ENCODE data around the gene INPP5J. TPM values are rescaled to one million over a fixed set of nuclear protein-coding genes. Genes with fewer than 3 reads are reported as not detected.
"Not testable (repeated sequence)": the region's sequence is repeated elsewhere in the genome, so short reads cannot be mapped to it uniquely, and the experiment has no call there.

INPP5J gene
- total RNA-seq, result 10 to 100 TPM; 21.3 to 44.0 (median 24.1) TPM
- long read RNA-seq, donor 1, partial matches to known transcripts, result 14 of 15 reads
- long read RNA-seq, donor 1, other reads (novel, unspliced or antisense), result 1 of 15 reads
- long read RNA-seq, donor 2, partial matches to known transcripts, result 1 of 2 reads
- long read RNA-seq, donor 2, other reads (novel, unspliced or antisense), result 0 of 2 reads

GRCh38 chr22:31122532-31123291 lies at the start of gene INPP5J:
INPP5J (plus strand) TSS chr22:31122966; CDS start chr22:31123015, 49 bp downstream.
- intact Hi-C loops (cut with DNase I, micrococcal nuclease), result no loop called here
- H3K4me3 ChIP-seq, result peak within 1 kb of the TSS; percentile 25
- H3K36me3 ChIP-seq (ENCODE audit: low read depth), result no peaks in the 10 kb centered on the region
- ATAC-seq, result peak; percentile 92
- H3K9me3 ChIP-seq, result no peaks in the 10 kb centered on the region
- H3K4me1 ChIP-seq (ENCODE audit: low read depth), result peaks cover 10% of the 10 kb centered on the region
- TF ChIP-seq CTCF (IDR thresholded peaks at IDR 0.05), result no peak
- peak; percentile 79 to 83 (median 83) for DNase-seq

DNA sequence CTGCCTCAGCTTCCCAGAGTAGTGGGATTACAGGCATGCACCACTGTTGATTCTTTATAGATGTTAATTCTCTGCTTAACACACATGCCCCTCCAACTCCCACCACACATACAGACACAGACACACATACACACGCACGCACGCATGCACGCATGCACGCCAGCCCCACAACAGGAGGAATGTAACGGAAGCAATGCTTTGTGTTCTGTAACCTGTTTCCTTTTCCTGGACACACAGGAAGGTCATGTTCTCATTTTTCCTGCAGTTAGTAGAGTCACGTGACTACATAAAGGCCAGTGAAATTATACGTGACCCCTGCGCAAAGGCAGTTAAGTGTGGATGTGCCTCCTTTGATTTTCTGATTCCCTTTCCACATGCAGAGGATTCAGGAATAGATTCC lies 49.6 kb upstream of the INPP5J start:
- H3K36me3 ChIP-seq (ENCODE audit: low read depth); H3K9me3 ChIP-seq; DNase-seq; intact Hi-C loops (cut with DNase I, micrococcal nuclease); H3K4me1 ChIP-seq (ENCODE audit: low read depth); ATAC-seq; H3K4me3 ChIP-seq: not testable (repeated sequence)

- intact Hi-C loops (cut with DNase I, micrococcal nuclease), result not testable (repeated sequence)
Measured at GRCh38 chr22:31073545-31074145, 49.1 kb upstream of the INPP5J start.

GRCh38 chr22:31075961-31076360 lies 46.8 kb upstream of the INPP5J start:
- H3K4me3 ChIP-seq, result no peak overlapping the region
- DNase-seq, result peak; percentile 68 to 85 (median 72)
- H3K36me3 ChIP-seq (ENCODE audit: low read depth), result no peaks in the 10 kb centered on the region
- TF ChIP-seq CTCF (IDR thresholded peaks at IDR 0.05), result no peak
- no peaks in the 10 kb centered on the region for H3K9me3 ChIP-seq
- peaks cover 24% of the 10 kb centered on the region for H3K4me1 ChIP-seq (ENCODE audit: low read depth)
- intact Hi-C loops (cut with DNase I, micrococcal nuclease), result no loop called here
- ATAC-seq, result peak; percentile 6

More at GRCh38 chr22:31073545-31074145, 49.1 kb upstream of the INPP5J start:
- not testable (repeated sequence) for DNase-seq; ATAC-seq; H3K9me3 ChIP-seq; H3K36me3 ChIP-seq (ENCODE audit: low read depth); H3K4me1 ChIP-seq (ENCODE audit: low read depth); H3K4me3 ChIP-seq

DNA sequence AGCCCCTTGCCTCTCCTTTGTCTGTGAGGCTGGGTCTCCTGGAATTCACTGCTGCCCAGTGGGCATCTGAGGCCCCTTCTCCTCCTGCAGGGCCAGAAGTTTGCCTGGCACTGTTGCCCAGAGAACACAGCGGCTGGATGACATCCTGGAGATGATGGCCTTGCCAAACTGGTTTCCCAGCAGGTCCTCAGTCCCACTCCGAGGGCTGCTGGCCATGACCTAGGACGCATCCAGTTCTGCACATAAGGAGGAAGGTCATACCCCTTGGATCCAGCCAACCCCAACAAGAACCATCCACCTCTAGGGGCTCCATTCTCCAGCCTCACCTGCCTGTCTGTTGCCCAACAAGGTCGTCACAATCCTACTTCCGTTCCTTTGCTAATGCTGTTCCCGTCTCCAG lies 45.1 kb upstream of the INPP5J start:
- Histone ChIP-seq H3K36me3 (ENCODE audit: low read depth) (no peaks in the 10 kb centered on the region), H3K4me3 (no peak overlapping the region), H3K9me3 (no peaks in the 10 kb centered on the region), H3K4me1 (ENCODE audit: low read depth) (peaks cover 29% of the 10 kb centered on the region)
- intact Hi-C loops (cut with DNase I, micrococcal nuclease), result no loop called here
- no peak for ATAC-seq
- no peak for DNase-seq
- no peak for TF ChIP-seq CTCF (IDR thresholded peaks at IDR 0.05)

- intact Hi-C loops (cut with DNase I, micrococcal nuclease); H3K36me3 ChIP-seq (ENCODE audit: low read depth); H3K9me3 ChIP-seq; H3K4me3 ChIP-seq: not testable (repeated sequence)
- ATAC-seq (peak; percentile 18), DNase-seq (peak in 2 of 3 donors; percentile 66 to 71)
- H3K4me1 ChIP-seq (ENCODE audit: low read depth), result peaks cover 36% of the 10 kb centered on the region
Measured at GRCh38 chr22:31078389-31078788, 44.4 kb upstream of the INPP5J start.

DNA sequence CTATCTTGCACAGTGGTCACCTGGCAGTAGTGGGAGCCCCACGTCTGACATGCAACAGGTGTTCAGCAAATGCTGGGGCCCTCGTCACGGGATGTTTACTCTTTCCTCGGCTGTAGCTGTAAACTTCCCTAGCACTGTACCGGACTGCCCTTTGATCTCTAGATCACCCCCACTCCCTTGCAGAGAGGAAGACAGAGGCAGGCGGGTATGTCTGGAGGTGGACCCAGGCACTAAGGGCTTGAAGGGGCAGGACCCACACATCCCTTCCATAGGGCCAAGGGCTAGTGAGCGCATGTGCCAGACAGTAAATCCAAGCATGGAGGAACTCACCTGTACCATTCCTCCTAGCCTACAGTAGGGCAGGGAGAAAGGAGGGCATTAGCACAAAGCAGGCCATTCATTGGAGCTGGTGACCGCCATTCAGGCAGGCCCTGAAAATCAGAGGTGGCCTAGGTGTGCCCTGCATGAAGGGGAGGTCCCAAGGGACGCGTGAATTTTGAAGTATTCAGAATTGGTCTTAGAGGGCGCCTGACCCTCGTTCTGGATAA lies 43.6 kb upstream of the INPP5J start:
- intact Hi-C loops (cut with DNase I, micrococcal nuclease), result no loop called here
- TF ChIP-seq CTCF (IDR thresholded peaks at IDR 0.05), result no peak
- Histone ChIP-seq H3K36me3 (ENCODE audit: low read depth) (no peaks in the 10 kb centered on the region), H3K4me3 (no peak overlapping the region), H3K4me1 (ENCODE audit: low read depth) (peaks cover 44% of the 10 kb centered on the region), H3K9me3 (no peaks in the 10 kb centered on the region)
- ATAC-seq (peak; percentile 56), DNase-seq (peak; percentile 79 to 84 (median 82))

All from mucosa of descending colon (tissue), 3 donors.